HG03139 (cell line): Measurements from ENCODE around the gene FMN1.

Experiments used
- ATAC-seq: cut with Tn5 transposase; IDR thresholded peaks from one replicate; pipeline ENCODE4 v1.9.1; 2021; ENCODE audit not compliant: unreplicated experiment

FMN1 gene

GRCh38 chr15:33126559-33127290 lies 67.8 kb downstream of the FMN1 start:
- ATAC-seq: no peak

GRCh38 chr15:33125894-33126537 lies 68.5 kb downstream of the FMN1 start:
- ATAC-seq: no peak

DNA sequence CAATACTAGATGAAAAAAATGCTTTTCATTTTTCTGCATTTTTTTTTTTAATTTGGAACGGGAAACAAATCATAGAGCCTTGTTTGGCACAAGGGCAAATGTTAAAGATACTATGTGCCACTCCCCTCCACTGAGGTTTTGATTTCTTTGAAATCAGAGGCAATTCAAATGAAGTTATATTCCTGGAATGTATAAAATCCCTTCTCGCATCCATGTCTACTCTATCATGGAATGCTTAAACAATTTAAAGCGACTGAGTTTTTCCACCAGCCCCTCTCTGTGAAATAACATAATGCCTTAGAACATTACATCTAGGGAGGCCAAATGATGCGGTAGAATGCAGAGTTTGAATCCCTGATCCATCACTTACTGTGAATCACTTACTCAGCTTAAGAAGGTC lies 69.7 kb downstream of the FMN1 start:
- no peak for ATAC-seq

- ATAC-seq: no peak
Measured at GRCh38 chr15:33124279-33124678, 70.2 kb downstream of the FMN1 start.

DNA sequence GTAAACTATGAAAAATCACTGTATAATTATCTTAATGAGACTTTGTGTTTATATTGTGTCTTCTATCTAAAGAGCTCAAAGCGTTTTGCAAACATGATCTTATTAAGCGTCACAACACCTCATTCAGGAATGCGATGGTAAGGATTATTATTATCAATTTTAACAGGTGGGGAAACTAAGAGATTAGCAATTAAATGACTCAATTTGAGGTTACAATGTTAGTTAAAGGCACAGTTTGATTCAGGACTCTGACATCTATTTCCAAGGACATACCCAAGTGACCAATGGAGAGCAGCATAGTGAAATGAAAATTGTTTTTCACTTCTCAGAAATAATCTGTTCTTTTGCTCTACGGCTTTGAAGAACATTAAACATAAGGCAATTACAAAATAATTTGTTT lies 74.6 kb downstream of the FMN1 start:
- ATAC-seq: no peak

DNA sequence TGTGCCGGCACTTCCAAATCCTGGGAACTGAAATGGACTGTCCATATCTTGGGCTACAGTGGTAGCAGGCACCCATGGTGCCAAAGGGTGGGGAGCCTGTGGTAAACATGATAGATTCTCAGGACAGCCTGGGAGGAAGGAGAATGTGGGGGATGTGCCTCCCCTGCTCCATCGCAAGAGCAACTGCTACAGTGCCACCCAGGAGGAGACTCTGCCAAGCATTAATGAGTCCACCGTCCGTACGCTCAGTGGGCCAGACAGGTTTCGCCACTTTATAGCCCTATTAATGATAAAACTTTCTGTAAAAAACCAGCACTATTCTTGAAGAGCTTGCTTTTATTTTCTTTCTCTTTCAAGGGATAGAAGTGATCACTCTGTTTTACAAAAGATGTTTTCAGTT lies 75.2 kb downstream of the FMN1 start:
- no peak for ATAC-seq

- no peak for ATAC-seq
Measured at GRCh38 chr15:33116198-33116597, 78.3 kb downstream of the FMN1 start.

- ATAC-seq: no peak
Measured at GRCh38 chr15:33115191-33115861, 79.2 kb downstream of the FMN1 start.

GRCh38 chr15:33114374-33114717 lies 80.2 kb downstream of the FMN1 start:
- ATAC-seq: no peak

- ATAC-seq: no peak
Measured at GRCh38 chr15:33113666-33114373, 80.7 kb downstream of the FMN1 start.

GRCh38 chr15:33112541-33113105 lies 81.9 kb downstream of the FMN1 start:
- ATAC-seq: no peak

DNA sequence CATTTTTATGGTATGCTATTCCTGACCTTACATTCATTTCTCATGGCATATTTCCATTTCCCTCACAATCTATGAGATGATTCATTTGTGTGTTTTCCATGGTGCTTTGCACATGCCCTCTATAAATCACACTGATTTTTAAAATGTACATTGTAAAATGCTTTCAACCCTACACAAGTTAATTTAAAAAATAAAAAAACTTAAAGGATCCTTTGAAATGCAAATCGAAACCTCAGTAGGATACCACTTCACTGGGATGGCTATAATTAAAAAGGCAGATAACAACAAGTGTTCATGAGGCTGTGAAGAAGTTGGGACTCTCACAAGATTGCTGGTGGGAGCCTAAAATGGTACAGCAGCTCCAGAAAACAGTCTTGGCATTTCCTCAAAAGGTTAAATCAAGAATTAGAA lies 83.5 kb downstream of the FMN1 start:
- no peak for ATAC-seq

DNA sequence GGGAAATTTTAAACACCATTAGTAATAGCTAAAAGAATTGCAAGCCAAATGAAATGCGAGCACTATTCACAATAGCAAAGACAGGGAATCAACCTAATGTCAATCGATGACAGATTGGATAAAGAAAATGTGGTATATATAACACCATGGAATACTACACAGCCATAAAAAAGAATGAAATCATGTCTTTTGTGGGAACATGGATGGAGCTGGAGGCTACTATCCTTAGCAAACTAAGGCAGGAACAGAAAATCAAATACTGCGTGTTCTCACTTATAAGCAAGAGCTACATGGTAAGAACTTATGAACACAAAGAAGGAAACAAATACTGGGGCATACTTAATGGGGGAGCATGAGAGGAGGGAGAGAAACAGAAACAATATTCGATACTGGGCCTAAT lies 85.2 kb downstream of the FMN1 start:
- no peak for ATAC-seq

- ATAC-seq: no peak
Measured at GRCh38 chr15:33108518-33108917, 86.0 kb downstream of the FMN1 start.

GRCh38 chr15:33107950-33108349 lies 86.6 kb downstream of the FMN1 start:
- no peak for ATAC-seq

GRCh38 chr15:33104212-33104611 lies 90.3 kb downstream of the FMN1 start:
- no peak for ATAC-seq

DNA sequence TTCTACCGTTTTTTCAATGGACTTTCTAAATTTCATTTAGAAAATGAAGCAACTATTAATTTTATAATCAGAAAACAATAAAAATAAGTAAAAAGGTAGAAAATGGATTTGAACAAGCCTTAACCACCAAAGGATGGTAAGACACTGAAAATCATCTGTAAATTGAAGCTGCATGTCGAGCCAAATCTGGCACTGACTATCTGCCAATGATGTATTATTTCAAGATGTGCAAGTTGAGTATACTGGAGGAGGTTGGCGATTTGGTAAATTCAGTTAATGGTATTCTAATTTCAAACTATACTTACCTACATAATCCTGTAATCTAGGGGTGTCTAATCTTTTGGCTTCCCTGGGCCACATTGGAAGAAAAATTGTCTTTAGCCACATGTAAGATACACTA lies 93.5 kb downstream of the FMN1 start:
- no peak for ATAC-seq

- no peak for ATAC-seq
Measured at GRCh38 chr15:33100314-33100713, 94.2 kb downstream of the FMN1 start.

GRCh38 chr15:33099739-33100138 lies 94.8 kb downstream of the FMN1 start:
- ATAC-seq: no peak

GRCh38 chr15:33099213-33099612 lies 95.3 kb downstream of the FMN1 start:
- ATAC-seq: no peak
